GM12865 (cell line): ENCODE measurements around the gene ALDH8A1.

ENCODE experiments used
- DNase-seq: peaks from one replicate; pipeline ENCODE4 v3.0.0; 2010; ENCODE audit warnings: low read depth
- H3K4me3 ChIP-seq: 2 replicates; pipeline ENCODE4 v1.5.1; 2011; ENCODE audit warnings: mild to moderate bottlenecking, low read depth, low read length, control low read depth
- CTCF ChIP-seq: IDR thresholded peaks from 2 replicates; pipeline ENCODE4 v1.5.1; 2011; ENCODE audit warnings: low read length, control low read depth, low read depth, inconsistent platforms; ENCODE audit not compliant: insufficient read depth; ENCODE audit errors: missing control alignments

Gene ALDH8A1

DNA sequence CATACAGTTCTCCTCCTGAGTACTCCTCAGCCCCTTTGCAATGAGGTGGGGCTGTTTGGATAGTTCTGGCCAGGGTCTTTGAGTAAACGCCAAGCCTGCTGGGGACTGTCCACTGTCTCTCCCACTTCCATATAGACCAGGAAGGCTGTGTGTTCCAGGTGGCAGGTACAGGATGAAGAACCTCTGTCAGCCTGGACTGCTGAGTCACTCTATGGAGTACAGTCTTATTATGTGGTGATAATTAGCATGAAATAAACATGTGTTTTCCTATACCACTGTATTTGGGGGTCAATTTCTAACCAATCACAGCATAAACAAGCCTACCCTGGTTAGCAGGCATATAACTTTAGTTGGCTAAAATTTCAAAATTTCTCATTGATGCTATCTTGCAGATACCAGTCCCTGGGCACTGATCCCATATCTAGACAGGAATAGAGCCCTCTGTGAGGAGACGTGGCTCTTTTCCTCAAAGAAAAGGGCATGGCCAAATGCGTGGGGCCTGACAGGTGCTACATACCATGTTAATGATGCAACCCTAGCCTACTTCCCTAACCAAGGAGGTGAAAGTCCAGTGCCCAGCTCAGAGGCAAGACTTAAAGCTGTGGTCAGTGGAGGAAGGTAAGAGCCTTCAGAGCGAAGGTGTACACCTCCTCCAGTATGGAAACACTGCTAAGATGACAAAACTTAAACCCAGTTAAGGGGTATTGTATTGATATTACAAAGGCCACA lies 4.5 kb upstream of the ALDH8A1 start:
- TF ChIP-seq CTCF = no peak
- no peak overlapping the region for H3K4me3 ChIP-seq
- no peak for DNase-seq

- no peak overlapping the region for H3K4me3 ChIP-seq
- no peak for DNase-seq
- TF ChIP-seq CTCF = no peak
Measured at GRCh38 chr6:134951494-134952263, 1.8 kb upstream of the ALDH8A1 start.

- no peak for DNase-seq
- no peak for TF ChIP-seq CTCF
Measured at GRCh38 chr6:134950482-134950881, 581 bp upstream of the ALDH8A1 start.

DNA sequence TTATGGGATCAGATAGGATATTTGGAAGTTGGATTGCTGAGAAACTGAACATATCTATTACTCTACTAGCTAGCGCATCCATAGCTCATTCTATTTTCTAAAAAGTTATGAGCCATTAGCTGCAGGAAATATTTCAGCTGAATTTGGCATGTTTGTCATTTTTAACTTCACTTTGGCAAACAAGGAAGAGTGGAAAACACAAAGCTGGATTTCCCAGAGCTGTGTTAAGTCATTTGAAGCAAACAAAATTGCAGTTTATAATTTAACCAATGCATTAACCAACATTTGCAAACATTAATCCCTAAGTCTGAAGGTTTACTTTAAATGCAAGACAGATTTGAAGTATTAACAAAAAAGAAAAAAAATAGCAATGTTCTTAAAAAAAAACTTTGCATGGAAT lies 1.2 kb downstream of the ALDH8A1 start:
- no peak overlapping the region for H3K4me3 ChIP-seq
- TF ChIP-seq CTCF = no peak
- no peak for DNase-seq

More at GRCh38 chr6:134950482-134950881, 581 bp upstream of the ALDH8A1 start:
- no peak overlapping the region for H3K4me3 ChIP-seq

GRCh38 chr6:134948142-134948541 lies 1.8 kb downstream of the ALDH8A1 start:
- H3K4me3 ChIP-seq = no peak overlapping the region
- DNase-seq = no peak
- TF ChIP-seq CTCF = no peak

DNA sequence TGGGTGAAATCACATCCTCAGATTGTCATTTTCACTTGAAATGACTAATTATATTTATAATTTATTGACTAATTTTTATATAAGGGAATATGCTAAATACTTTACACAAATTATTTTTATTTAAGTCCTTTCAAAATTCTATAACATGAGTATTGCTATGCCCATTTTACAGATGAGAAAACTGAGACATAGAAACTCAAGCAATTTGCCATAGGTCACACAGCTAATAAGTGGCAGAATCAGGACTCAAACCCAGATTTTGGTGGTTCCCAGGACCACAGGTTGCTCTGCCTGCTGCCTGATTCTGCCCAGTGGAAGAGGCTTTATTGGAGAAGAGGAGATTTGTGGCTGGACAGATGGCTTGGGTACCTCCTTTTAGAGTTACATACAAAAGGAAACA lies 4.9 kb downstream of the ALDH8A1 start:
- no peak for TF ChIP-seq CTCF
- H3K4me3 ChIP-seq = no peak overlapping the region
- no peak for DNase-seq
